ENCODE measurements around the gene ABCC1.

Gene ABCC1

DNA sequence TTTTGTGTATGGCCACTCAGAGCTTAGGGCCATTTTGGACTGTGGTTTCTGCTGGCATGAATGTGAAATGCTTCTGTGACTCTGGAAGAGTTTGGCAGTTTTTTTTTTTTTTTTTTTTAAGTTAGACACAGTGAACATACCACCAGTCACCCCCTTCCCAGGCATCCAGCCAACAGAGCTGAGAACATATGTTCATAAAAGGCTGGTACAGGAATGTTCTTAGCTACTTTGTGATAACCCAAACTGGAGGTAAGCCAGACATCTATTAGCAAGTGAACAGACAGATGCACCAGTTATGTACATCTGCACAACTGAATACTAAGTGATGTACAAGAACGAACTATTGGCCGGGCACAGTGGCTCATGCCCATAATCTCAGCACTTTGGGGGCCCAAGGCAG is 92.7 kb downstream of the ABCC1 start:
- no peak for DNase-seq (ENCODE audit: low read depth in 1 of 2, low spot score in 1 of 2)

DNA sequence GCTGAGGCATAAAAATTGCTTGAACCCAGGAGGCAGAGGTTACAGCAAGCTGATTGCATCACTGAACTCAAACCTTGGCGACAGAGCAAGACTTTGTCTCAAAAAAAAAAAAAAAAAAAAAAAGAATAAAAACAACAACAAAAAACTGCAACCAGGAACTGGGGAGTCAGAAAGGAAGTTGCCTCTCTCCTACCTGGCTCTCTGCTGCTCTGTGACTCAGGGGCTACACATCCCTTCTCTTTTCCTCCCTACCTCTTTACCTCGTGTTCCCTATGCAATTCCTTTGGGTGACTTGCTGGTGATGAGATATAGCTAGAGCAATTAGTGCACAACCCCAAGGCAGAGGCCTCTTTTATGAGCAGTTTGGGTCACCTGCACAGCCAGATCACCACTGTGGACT is 95.9 kb downstream of the ABCC1 start:
- no peak for DNase-seq (ENCODE audit: low read depth in 1 of 2, low spot score in 1 of 2)

DNA sequence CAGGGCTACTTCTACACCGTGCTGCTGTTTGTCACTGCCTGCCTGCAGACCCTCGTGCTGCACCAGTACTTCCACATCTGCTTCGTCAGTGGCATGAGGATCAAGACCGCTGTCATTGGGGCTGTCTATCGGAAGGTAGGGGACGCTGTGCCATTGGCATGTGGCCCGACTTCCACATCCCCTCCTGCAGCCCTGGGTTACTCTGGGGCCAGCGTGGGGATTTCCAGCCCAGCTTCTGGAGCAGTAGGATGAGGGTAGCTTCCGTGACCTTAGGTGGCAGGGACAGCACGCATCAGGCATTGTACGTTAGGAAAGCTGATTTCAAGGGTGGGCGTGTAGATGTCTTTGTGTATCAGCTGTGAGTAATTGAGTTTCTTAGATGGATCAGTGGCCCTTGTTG is 96.5 kb downstream of the ABCC1 start:
- no peak for DNase-seq (ENCODE audit: low read depth in 1 of 2, low spot score in 1 of 2)

DNA sequence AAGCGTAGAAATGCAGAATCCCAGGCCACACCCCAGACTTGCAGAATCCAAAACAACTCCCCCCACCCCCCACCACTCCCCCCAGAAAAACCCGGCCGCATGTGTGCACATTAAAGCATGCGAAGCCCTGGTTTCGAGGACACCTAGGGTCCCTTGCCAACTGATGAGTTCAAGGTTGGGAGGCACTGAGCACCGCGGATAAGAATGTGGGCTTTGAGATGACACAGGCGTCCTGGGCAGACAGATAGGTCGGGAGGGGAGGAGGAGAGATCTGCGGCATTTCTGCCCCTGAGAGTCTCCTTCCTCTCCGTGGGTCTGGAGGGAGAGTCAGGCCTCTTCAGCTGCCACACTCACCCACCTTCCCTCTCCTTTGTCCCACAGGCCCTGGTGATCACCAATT is 98.3 kb downstream of the ABCC1 start:
- DNase-seq (ENCODE audit: low read depth in 1 of 2, low spot score in 1 of 2) = no peak

DNA sequence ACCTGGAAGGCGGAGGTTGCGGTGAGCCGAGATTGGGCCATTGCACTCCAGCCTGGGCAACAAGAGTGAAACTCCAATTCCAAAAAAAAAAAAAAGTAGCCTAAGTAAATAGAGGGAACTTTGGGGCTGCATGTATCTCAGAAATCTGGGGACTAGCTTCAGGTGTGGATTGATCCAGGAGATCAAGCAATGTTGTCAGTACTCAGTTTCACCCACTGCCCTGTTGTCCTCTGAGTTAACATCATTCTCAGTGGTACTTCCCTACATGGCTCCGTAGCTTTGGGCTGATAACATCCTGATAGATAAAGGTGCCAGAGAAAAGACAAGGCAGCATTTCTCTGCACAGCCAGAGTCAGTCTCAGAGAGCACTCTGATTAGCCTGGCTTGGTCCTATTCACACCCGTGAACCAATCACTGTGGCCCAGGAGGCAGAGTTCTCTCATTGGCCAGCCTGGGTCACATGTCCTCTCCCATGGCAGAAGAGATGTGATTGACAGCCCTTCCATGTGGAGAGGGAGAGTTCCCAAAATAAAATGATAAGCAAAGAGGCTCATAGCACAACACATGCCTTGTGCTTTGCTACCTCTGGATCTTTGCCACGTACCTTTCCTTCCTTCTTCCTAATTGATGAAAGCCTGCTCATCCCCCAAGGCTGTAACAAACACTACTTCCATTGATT is 99.6 kb downstream of the ABCC1 start:
- DNase-seq (ENCODE audit: low read depth in 1 of 2, low spot score in 1 of 2) = no peak

DNA sequence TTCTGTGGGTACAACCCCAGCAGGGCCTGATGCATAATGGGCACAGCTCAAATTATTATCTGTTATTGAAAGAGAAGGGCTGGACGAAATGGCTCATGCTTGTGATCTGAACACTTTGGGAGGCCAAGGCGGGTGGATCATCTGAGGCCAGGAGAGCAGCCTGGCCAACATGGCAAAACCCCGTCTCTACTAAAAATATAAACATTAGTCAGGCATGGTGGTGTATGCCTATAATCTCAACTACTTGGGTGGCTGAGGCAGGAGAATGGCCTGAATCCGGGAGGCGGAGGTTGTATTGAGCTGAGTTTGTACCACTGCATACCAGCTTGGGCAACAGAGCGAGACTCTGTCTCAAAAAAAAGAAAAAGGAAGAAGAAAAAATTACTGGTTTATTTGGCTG is 100.7 kb downstream of the ABCC1 start:
- no peak for DNase-seq (ENCODE audit: low read depth in 1 of 2, low spot score in 1 of 2)

DNA sequence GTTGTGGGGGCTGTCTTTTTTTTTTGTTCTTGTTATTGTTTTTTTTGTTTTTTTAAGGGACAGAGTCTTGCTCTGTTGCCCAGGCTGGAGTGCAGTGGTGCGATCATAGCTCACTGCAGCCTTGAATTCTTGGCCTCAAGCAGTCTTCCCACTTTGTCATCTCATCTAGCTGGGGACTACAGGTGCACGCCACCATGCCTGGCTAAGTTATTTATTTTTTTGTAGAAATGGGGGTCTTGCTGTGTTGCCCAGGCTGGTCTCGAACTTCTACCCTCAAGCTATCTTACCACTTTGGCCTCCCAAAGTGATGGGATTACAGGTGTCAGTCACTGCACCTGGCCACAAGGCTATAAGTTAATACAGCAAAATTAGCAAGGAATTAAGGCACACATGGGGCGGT is 101.7 kb downstream of the ABCC1 start:
- DNase-seq (ENCODE audit: low read depth in 1 of 2, low spot score in 1 of 2) = no peak

DNA sequence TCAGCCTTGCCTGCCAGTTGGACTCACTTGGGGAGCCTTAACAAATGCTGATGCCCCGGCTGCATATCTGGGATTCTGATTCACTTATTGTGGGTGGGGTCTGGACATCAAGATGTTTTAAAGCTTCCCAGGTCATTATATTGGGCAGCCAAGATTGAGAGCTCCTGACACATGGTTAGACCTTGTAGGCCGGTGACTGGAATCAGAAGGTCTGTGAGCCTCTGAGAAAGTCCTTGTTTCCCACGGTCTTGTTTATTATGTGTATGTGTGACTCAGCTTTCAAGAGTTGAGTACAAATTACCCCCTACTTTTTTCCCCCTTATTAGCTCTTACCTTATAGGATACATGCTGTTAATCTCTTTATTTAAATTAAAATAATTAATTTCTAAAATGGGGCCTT is 103.5 kb downstream of the ABCC1 start:
- DNase-seq (ENCODE audit: low read depth in 1 of 2, low spot score in 1 of 2) = no peak

DNA sequence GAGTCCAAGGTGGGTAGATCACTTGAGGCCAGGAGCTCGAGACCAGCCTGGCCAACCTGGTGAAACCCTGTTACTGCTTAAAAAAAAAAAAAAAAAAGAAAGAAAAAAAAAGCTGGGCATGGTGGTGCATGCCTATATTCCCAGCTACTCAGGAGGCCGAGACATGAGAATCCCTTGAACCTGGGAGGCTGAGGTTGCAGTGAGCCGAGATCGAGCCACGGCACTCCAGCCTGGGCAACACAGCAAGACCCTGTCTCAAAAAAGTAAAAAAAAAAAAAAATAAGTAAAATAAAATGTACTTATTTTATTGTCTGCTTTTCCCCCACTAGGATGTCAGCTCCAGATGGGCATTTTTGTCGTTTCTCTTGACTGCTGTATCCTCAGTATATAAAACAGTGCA is 107.7 kb downstream of the ABCC1 start:
- no peak for DNase-seq (ENCODE audit: low read depth in 1 of 2, low spot score in 1 of 2)

DNA sequence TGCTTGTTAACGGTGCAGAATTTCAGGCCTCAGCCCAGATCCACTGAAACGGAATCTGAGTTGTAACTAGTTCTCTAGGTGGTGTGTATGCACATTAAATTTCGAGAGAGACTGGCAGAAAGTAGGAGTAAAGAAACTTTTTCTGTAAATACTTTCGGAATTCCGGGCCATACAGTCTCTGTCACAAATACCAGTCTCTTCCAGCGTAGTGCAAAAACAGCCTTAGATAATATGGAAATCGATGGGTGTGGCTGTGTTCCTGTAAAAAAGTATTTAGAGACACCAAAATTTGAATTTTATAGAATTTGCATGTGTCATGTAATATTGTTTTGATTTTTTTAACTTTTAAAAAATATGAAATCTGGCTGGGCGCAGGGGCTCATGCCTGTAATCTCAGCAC is 109.7 kb downstream of the ABCC1 start:
- DNase-seq (ENCODE audit: low read depth in 1 of 2, low spot score in 1 of 2) = no peak

DNA sequence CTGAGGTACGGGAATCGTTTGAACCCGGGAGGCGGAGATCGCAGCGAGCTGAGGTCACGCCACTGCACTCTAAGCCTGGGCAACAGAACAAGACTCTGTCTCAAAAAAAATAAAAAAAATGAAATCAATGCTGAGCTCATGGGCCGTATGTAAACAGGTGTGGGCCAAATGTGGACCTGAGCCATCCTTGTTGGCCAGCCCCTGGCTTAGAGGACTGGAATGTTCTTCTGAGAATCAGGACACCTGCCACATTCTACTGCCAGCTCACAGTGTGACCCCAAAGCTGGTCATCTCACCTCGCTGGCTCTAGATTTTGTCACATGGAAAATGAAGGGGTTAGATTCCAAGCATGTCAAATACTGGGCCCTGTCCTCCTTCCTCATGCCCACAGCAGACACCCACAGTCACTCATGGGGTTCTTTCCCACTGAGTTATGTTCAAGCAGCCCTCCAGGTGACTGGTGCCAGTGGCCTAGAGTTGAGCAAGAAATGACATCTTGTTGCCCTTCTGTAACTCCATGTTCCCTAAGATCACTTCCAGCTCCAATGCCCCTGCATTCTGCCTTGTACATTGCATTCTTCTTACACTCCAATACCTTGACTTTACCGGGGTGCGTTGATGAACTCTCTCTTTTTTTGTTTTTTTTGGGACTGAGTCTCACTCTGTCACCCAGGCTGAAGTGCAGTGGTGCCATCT is 110.6 kb downstream of the ABCC1 start:
- no peak for DNase-seq (ENCODE audit: low read depth in 1 of 2, low spot score in 1 of 2)

DNA sequence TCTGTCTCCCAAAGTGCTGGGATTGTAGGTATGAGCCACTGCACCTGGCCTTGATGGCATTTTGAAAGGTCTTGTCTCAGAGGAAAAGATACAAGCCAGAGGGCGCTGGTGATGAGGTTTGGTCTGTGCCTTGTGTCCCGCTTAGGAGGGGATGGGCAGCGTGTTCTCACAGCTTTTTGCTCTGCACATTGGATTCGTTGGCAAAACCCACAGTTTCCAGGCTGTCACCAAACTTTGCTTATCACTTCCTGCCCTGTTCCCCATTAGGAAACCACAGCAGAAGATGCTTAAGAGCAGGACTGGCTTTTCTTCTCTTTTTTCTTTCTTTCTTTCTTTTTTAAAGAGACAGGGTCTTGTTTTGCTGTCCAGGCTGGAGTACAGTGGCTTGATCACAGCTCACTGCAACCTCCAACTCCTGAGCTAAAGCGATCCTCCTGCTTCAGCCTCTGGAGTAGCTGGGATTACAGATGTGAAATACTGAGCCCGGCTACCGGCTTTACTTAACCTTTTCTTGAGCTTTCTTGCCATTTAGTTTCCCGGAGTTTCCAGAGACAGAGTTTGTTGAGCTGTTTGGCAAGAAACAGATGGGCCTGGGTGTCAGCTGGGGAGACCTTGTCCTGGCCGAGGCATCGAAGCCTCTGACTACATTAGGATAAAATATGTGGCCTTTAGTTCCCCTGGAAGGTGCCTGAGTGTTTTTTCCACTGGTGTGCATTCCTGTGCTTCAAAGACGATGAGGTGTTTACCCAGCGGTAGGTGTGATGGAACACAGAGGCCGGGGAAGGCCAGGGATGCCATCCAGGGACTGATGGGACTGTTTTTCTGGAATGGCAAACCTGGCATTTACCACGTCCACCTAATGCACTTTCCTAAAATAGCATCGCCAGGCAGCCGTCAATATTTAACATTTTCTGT is 112.9 kb downstream of the ABCC1 start:
- no peak for DNase-seq (ENCODE audit: low read depth in 1 of 2, low spot score in 1 of 2)

DNA sequence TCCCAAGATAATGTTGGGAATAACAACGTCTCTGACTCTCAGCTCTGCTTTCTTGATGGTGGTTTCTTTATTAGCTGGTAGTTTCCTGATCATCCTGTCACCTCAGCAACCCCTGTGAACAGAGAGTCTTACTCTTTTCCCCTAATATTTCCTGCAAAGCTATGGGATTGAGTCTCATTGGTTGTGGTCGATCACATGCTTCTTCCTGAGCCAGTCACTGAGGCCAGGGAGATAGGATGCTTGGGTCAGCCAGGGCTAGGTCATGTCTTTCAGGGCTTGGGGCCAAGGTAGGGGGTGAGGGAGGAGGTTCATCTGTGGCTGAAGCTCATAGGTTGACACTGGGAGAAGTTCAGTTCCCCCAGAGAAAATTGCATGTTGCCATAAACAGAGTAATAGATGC is 114.3 kb downstream of the ABCC1 start:
- no peak for DNase-seq (ENCODE audit: low read depth in 1 of 2, low spot score in 1 of 2)

DNA sequence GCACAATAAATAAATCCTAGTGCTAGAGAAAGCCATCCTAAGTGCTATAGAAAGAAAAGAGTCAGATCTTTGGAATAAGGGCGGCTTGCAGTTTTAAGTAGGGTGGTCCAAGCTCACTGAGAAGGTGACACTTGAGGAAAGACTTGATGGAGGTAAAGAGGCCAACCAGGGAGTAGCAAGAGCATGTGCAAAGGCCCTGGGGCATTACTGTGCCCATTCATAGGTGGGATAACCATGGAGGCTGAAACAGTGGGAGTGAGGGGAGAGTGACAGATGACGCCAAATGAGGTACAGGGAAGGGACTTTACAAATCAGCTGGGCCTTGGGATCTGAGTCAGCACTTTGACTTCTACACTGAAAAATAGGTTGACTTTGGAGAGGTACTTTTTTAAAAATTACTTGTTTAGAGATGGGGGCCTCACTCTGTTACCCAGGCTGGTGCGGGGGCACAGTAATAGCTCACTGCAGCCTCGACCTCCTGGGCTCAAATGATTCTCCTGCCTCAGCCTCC is 115.5 kb downstream of the ABCC1 start:
- DNase-seq (ENCODE audit: low read depth in 1 of 2, low spot score in 1 of 2) = no peak

DNA sequence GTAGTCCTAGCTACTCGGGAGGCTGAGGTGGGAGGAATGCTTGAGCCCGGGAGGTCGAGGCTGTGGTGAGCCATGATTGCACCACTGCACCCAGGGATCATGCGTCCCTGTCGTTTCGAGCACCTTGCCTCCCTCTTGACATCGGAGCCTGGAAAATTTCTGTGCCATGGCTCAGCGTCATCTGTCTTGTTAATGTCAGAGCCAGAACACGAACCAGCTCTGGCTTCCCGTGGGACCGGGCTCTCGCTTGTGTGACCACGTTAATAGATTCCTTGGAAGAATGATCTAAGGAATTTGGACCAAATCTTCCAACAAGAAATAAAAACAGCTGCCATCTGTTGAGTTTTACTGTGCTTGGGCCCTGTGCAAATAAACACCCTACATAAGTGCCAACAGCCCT is 117.7 kb downstream of the ABCC1 start:
- DNase-seq (ENCODE audit: low read depth in 1 of 2, low spot score in 1 of 2) = no peak

DNA sequence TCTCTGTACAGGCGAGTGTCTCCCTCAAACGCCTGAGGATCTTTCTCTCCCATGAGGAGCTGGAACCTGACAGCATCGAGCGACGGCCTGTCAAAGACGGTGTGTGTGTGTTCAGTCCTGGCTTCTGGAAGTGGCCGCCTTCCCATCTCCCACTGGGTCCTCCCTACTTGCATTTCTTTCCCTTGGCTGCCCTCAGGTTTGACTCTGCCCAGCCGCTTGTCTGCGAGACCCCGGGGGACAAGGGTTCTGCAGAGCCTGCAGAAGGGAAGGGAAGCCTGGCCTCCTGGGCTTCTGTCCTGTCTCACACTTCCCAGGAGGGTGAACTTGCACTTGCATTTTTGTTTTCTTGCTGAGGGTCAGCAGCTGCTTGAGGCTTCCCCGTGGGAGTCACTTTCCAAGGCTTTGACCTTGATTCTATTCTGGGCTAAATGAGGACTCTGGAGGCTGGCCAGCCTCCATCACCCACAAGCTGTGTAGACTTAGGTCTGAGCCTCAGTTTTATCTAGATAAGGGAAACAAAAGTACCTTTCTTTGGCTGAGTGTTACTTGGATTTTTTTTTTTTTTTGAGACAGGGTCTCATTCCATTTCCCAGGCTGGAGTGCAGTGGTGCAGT is 122.3 kb downstream of the ABCC1 start:
- no peak for DNase-seq (ENCODE audit: low read depth in 1 of 2, low spot score in 1 of 2)

DNA sequence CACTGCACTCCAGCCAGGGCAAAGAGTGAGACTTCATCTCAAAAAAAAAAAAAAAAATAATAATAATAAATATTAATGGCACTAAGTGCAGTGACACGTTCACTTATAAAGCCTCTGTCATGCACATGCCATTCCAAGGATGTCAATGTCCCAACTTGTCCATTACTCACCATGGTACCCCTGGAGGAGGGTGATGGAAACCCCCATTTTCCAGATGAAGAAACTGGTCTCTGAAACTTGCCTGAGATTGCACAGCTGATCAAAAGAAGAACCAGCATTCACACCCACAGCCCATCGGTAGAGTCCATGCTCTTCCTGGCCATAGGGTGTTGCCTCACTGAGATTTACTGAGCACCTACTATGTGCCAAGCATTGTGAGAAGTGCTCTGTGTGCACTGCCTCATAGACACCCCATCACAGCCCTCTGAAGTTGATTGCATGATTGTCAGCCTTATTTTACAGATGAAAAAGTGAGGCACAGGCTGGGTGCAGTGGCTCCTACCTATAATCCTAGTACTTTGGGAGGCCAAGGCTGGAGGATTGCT is 123.7 kb downstream of the ABCC1 start:
- DNase-seq (ENCODE audit: low read depth in 1 of 2, low spot score in 1 of 2) = no peak

DNA sequence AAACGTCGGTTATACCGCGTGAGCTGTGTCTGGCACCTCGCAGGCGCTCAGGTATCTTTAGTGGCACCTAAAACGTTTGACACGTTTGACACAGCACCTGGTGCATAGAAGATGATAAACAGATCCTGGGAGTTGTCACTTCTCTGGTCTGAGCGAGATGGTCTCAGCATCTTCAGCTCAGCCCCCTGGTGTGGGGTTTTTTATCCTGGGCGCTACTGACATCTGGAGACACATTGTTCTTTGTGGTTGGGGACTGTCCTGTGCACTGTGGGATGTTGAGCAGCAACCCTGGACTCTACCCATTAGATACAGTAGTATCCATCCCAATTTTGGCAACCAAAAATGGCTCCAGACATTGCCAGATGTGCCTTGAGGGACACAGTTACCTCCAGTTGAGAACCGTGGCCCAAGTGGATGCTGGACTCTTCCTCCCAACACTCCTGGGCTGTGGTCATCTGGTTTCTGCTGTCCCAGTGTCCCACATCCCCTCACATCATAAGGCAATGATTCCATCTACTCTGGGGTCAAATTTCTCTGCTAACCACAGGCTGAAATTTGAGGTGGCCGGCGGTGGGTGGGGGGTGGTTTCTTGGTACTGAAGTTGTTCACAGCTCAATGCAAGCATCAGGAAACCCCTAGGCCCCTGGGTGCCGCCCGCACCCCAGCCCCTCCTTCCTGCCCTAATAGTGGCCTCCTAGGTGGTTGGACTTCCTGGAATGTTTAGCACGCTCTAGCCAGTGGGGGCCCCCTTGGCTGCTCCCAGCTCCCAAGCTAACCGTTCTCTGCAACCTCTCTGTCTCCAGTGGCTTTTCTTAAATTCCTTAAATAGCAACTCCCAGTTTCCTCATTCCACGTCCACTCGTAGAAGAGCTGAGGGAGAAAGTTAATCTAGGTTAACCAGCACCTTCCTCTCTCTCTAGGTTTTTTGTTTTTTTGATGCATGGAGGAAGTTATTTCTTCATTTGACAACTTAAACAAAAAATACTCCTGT is 124.8 kb downstream of the ABCC1 start:
- no peak for DNase-seq (ENCODE audit: low read depth in 1 of 2, low spot score in 1 of 2)

DNA sequence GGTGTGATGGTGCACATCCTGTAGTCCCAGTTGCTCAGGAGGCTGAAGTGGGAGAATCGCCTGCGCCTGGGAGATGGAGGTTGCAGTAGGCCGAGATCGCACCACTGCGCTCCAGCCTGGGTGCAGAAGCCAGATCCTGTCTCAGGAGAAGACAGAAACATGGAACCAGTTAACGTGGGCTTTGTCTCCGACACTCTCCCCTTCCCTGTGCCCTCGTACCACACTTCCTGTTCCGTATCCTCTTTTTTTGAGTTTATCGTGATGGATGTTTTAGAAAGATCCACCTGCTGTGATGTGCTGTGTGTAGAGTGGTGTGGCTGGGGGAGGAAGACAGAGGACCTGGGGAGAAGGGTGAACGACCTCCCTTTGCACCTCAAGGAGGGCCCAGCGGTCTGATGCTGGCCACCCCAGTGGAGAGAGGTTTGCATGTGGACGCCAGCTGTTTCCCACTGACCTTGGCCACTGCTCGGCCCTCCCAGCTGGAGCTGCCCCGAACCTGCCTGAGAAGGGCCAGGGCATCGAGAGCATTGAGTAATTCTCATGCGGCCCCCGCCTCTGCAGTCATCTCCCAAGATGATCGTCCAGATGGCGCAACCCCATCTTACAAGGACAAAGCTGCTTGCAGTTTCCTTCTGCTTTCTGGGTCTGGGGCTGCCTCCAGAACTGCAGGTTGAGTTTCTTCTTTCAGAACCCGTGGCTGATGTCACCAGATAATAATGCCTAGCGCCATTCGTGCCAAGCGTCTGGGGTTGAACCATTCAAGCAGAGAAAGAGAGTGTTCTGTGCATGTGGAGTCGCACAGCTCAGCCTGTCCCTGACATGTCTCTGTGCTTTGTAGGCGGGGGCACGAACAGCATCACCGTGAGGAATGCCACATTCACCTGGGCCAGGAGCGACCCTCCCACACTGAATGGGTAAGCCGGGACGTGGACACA is 126.3 kb downstream of the ABCC1 start:
- no peak for DNase-seq (ENCODE audit: low read depth in 1 of 2, low spot score in 1 of 2)
